Diencephalon (tissue), 1 donor: ENCODE data around the gene ITPKB. TPM values are rescaled to one million over a fixed set of nuclear protein-coding genes. Genes with fewer than 3 reads are reported as not detected.

ENCODE experiments used
- small RNA-seq: library from RNA; depleted of rRNA; stranded (forward); fragments of <200 nt; gene quantifications from one replicate; pipeline ENCODE3, GENCODE V24; 2014
- total RNA-seq: library from RNA; depleted of rRNA; stranded (reverse); fragments of >200 nt; gene quantifications from one replicate; pipeline ENCODE4 v1.2.3, GENCODE V29; 2014

The ITPKB gene
- 20.3 TPM for total RNA-seq

DNA sequence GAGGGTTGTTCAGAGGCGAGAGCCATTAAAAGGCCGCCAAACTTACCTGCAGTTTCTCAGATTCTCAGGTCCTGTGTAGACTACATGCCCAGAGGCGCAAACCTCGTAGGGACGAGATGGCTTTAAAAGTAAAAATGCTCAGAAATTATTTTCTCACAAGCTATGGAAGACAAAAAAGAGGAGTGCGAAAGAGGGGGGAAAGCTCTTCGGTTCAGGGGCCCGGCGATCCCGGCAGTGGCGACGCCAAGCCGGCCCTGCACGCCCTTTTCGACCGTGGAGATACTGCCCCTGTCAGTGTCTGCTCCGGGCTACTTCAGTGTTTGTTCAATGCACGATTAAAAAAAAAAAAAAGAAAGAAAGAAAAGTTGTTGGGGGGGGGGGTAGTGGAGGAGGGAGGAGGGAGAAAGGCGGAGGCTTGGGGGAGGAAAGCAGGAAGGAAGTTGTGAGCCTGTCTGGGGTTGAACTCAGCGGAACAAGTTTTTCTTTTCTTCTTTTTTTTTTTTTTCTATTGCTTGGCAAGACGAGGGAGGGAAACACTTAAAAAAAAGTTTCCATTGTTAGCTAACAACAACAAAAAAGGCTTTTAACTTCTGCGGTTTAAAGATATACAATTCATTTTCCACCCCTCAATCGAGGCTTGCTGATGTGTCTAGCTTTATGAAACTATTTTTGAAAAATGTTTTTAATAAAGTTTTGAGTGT lies at the start of gene ITPKB:
ITPKB (minus strand) TSS at position 288 of the 701 bp plus-strand sequence. CDS start 1,824 bp downstream, outside the sequence.

Small RNA genes lying within 50 kb of the gene (small RNA-seq; reads per million reads assigned to genes)
- gene RPS27P5: not detected

Other genes starting within 250 kb of the ITPKB start
- 15.5 TPM for gene STUM, start 190.5 kb downstream of the ITPKB start, total RNA-seq
- gene PSEN2, start 131.3 kb upstream of the ITPKB start, total RNA-seq: 38.3 TPM
- 12.0 TPM for gene COQ8A, start 201.0 kb upstream of the ITPKB start, total RNA-seq